CD4-positive, CD25-positive, alpha-beta regulatory T cell (primary cell): ENCODE results near the gene IGSF3. TPM values are rescaled to one million over a fixed set of nuclear protein-coding genes. Genes with fewer than 3 reads are reported as not detected.

Source experiments
- ATAC-seq, 2 donors: fragments of 150-1000 bp; cut with Tn5 transposase; one replicate each; pipeline ENCODE4 v1.10.0; 2021; ENCODE audit warnings: low read depth in 2 of 2, moderate number of reproducible peaks in 2 of 2, moderate library complexity in 1 of 2
- DNase-seq, 3 donors: peaks; one replicate each; pipeline versions ENCODE4 v3.0.0 to v3.0.0-alpha.2; 2012 to 2022; ENCODE audit warnings: mixed read lengths in 1 of 3
- H3K27ac ChIP-seq: one replicate; pipeline ENCODE4 v1.7.0; 2013; ENCODE audit warnings: mild to moderate bottlenecking, low read length; ENCODE audit not compliant: insufficient read depth, poor library complexity, severe bottlenecking
- H3K27me3 ChIP-seq: one replicate; pipeline ENCODE4 v1.7.0; 2013; ENCODE audit warnings: low read length; ENCODE audit not compliant: control insufficient read depth, insufficient read depth
- H3K36me3 ChIP-seq: one replicate; pipeline ENCODE4 v1.7.0; 2013; ENCODE audit warnings: mild to moderate bottlenecking, low read length, moderate library complexity; ENCODE audit not compliant: control insufficient read depth, insufficient read depth
- H3K4me1 ChIP-seq: 2 replicates; pipeline ENCODE4 v1.7.0; 2013; ENCODE audit warnings: mild to moderate bottlenecking, low read length; ENCODE audit not compliant: insufficient read depth, control insufficient read depth, poor library complexity, severe bottlenecking
- H3K4me3 ChIP-seq: one replicate; pipeline ENCODE4 v1.7.0; 2013; ENCODE audit warnings: low read depth, mild to moderate bottlenecking, low read length, moderate library complexity
- H3K9me3 ChIP-seq, 2 experiments: 1 replicate in 1 of 2; 2 replicates in 1 of 2; pipeline ENCODE4 v1.7.0; 2013; ENCODE audit warnings: low read length in 2 of 2, mild to moderate bottlenecking in 1 of 2, moderate library complexity in 1 of 2; ENCODE audit not compliant: control insufficient read depth in 2 of 2
- H3K27ac Mint-ChIP-seq, 3 donors: one replicate each; pipeline ENCODE4 v1.8.0; 2020 to 2022; ENCODE audit warnings: mild to moderate bottlenecking in 3 of 3, mixed read lengths in 3 of 3, moderate library complexity in 2 of 3
- H3K27me3 Mint-ChIP-seq: one replicate; pipeline ENCODE4 v1.8.0; 2022; ENCODE audit warnings: mild to moderate bottlenecking, mixed read lengths
- H3K36me3 Mint-ChIP-seq: one replicate; pipeline ENCODE4 v1.8.0; 2020; ENCODE audit warnings: mixed read lengths
- H3K4me1 Mint-ChIP-seq, 4 donors: one replicate each; pipeline ENCODE4 v1.8.0; 2020 to 2022; ENCODE audit warnings: mixed read lengths in 4 of 4, mild to moderate bottlenecking in 1 of 4
- H3K4me3 Mint-ChIP-seq, 4 donors: one replicate each; pipeline ENCODE4 v1.8.0; 2020 to 2022; ENCODE audit warnings: mild to moderate bottlenecking in 4 of 4, mixed read lengths in 4 of 4, moderate library complexity in 3 of 4
- H3K9me3 Mint-ChIP-seq, 7 donors: one replicate each; pipeline ENCODE4 v1.8.0; 2020 to 2022; ENCODE audit warnings: mixed read lengths in 7 of 7, mild to moderate bottlenecking in 3 of 7, moderate library complexity in 2 of 7
- polyA plus RNA-seq, 4 donors: library from polyadenylated mRNA; unstranded; fragments of 300-500 nt; fragmentation: Illumina TruSeq; gene quantifications; one replicate each; pipeline ENCODE4 v1.2.3, GENCODE V29; 2021
- total RNA-seq: library from RNA; stranded (reverse); gene quantifications from one replicate; pipeline ENCODE4 v1.2.3, GENCODE V29; 2022

IGSF3 gene
- total and polyA plus RNA-seq, 5 donors from 2014 or later, result 0.03 to 0.42 (median 0.21) TPM; not detected in 1

DNA sequence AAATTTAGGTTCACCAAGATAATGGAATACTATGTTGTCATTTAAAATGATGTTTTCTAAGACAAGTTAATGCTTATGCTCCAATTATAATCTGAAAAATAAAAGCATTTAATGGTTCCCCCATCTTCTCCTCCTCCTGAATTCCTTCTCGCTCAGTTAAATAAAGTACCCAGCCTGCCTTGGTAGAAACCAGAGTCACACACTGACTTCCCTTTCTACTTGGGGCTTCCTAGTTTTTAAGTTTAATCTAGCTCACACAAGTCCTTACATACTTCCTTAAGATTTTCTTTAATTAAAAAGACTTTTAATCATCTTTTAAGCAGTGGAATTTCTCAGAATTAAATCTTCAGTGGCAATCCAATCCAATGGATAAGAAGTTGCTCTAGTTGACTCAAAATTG, 129.6 kb downstream of the IGSF3 start:
- H3K4me3 Mint-ChIP-seq, result no peak overlapping the region
- DNase-seq, result no peak
- peaks cover 34% of the 10 kb centered on the region for H3K4me1 ChIP-seq
- no peaks in the 10 kb centered on the region for H3K9me3 ChIP-seq
- peaks cover 53% of the 10 kb centered on the region for H3K36me3 Mint-ChIP-seq
- H3K27me3 Mint-ChIP-seq, result no peaks in the 10 kb centered on the region
- no peaks in the 10 kb centered on the region for H3K27me3 ChIP-seq
- H3K4me1 Mint-ChIP-seq, result peaks cover 34 to 50% (median 41%) of the 10 kb centered on the region in 4 donors
- no peak overlapping the region for H3K27ac ChIP-seq
- no peak overlapping the region for H3K4me3 ChIP-seq
- no peak for ATAC-seq
- H3K36me3 ChIP-seq, result peaks cover 46% of the 10 kb centered on the region
- H3K9me3 Mint-ChIP-seq, result peaks cover 0 to 3% (median 0%) of the 10 kb centered on the region in 7 donors
- peak overlapping the region in 2 of 3 donors; percentile 30 to 57 for H3K27ac Mint-ChIP-seq

DNA sequence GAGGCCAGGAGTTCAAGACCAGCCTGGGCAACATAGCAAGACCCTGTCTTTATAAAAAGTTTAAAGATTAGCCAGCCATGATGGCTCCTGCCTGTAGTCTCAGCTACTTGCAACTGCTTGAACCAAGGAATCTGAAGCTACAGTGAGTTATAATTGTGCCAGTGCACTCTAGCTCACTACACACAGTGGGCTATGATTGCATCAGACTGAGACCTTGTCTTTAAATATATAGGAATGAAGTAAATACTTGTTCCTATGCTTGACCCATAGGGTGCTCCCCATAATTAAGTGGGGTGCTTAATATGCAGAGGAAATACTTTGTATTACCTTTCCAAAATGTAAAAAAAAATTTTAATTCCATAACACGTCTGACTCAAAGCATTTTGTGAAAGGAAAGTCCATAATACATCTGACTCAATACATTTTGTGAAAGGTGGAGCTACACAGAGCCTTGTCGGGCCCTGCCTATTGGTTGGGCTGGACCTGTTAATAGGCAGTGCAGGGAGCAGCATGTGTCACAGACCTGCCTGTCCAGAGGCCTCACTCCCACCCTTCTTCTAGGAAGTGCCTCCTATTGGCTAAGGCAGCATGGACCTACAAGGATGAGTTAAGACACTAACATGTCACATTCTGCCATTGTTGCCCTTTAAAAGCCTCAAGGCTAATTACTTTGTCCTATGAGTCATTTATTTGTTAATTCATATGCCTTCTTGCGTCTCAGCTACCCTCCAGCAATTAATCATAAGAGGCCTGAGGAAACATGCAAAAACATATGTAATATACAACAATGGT, 130.3 kb downstream of the IGSF3 start:
- peaks cover 47% of the 10 kb centered on the region for H3K36me3 Mint-ChIP-seq
- H3K4me1 Mint-ChIP-seq, result peaks cover 31 to 46% (median 36%) of the 10 kb centered on the region in 4 donors
- H3K4me1 ChIP-seq, result peaks cover 34% of the 10 kb centered on the region
- no peak for ATAC-seq
- no peak overlapping the region for H3K27ac Mint-ChIP-seq
- peaks cover 0 to 3% (median 0%) of the 10 kb centered on the region in 7 donors for H3K9me3 Mint-ChIP-seq
- H3K4me3 Mint-ChIP-seq, result no peak overlapping the region
- H3K4me3 ChIP-seq, result no peak overlapping the region
- no peak for DNase-seq
- no peaks in the 10 kb centered on the region for H3K27me3 Mint-ChIP-seq
- no peak overlapping the region for H3K27ac ChIP-seq
- no peaks in the 10 kb centered on the region for H3K27me3 ChIP-seq
- H3K9me3 ChIP-seq, result no peaks in the 10 kb centered on the region
- peaks cover 46% of the 10 kb centered on the region for H3K36me3 ChIP-seq

DNA sequence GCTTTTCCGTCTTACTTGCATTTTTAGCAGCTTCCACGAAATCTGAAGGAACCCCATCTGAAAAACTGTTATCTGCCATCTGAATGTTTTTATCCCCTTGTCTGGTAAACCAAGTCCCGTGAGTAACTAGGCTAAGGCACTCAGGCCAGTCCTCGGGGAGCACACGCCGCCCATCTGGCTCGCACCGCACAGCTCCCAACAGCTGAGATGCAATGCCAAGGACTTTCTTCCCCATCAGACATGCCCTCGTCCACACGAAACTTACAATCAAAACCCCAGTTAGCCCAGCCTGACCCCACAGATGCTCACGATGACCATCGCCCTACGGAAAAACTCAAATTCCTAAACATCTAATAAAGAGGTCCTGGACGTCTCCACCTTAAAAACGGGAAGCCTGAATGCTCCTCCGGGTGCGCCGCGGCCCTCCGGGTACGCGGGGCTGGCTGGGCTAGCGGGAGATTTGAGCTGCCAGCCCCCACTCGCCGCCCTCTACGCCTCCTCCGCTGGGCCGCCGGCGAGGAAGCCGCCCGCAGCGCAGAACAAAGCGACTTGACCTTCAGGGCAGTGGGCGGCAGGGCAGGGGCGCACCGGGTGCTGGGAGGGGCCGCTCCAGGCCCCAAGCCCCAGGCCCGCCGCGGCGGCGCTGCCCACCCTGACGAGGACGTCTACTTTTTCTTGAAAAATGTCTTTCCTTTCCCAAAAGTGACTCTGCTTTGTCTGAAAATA, 133.4 kb downstream of the IGSF3 start:
- Mint-ChIP-seq H3K27me3 (no peaks in the 10 kb centered on the region), H3K4me1 (peaks cover 15 to 24% (median 18%) of the 10 kb centered on the region in 4 donors), H3K27ac (no peak overlapping the region), H3K9me3 (peaks cover 0 to 3% (median 0%) of the 10 kb centered on the region in 7 donors), H3K4me3 (no peak overlapping the region), H3K36me3 (peaks cover 35% of the 10 kb centered on the region)
- H3K27ac ChIP-seq, result peak overlapping the region; percentile 1
- DNase-seq (no peak), ATAC-seq (no peak)
- H3K36me3 ChIP-seq, result peaks cover 45% of the 10 kb centered on the region
- no peaks in the 10 kb centered on the region for H3K27me3 ChIP-seq
- peaks cover 15% of the 10 kb centered on the region for H3K4me1 ChIP-seq
- H3K9me3 ChIP-seq, result no peaks in the 10 kb centered on the region
- no peak overlapping the region for H3K4me3 ChIP-seq

GRCh38 chr1:116533429-116533820, 134.1 kb downstream of the IGSF3 start:
- Mint-ChIP-seq H3K27me3 (no peaks in the 10 kb centered on the region), H3K36me3 (peaks cover 33% of the 10 kb centered on the region), H3K4me1 (peaks cover 8 to 18% (median 11%) of the 10 kb centered on the region in 4 donors), H3K9me3 (peaks cover 0 to 3% (median 0%) of the 10 kb centered on the region in 7 donors), H3K27ac (peak overlapping the region in 1 of 3 donors; percentile 79), H3K4me3 (no peak overlapping the region)
- Histone ChIP-seq H3K36me3 (peaks cover 45% of the 10 kb centered on the region), H3K27me3 (no peaks in the 10 kb centered on the region), H3K9me3 (no peaks in the 10 kb centered on the region), H3K27ac (no peak overlapping the region), H3K4me1 (peaks cover 8% of the 10 kb centered on the region), H3K4me3 (no peak overlapping the region)
- no peak for DNase-seq
- ATAC-seq, result no peak

- H3K27ac Mint-ChIP-seq, result peak overlapping the region in 1 of 3 donors; percentile 79
- peaks cover 0 to 4% (median 2%) of the 10 kb centered on the region in 7 donors for H3K9me3 Mint-ChIP-seq
- H3K27me3 Mint-ChIP-seq, result no peaks in the 10 kb centered on the region
- H3K36me3 ChIP-seq, result peaks cover 45% of the 10 kb centered on the region
- no peaks in the 10 kb centered on the region for H3K9me3 ChIP-seq
- H3K36me3 Mint-ChIP-seq, result peaks cover 34% of the 10 kb centered on the region
- peaks cover 2% of the 10 kb centered on the region for H3K4me1 ChIP-seq
- H3K4me1 Mint-ChIP-seq, result peaks cover 5 to 16% (median 7%) of the 10 kb centered on the region in 4 donors
- no peak overlapping the region for H3K27ac ChIP-seq
- DNase-seq (no peak), ATAC-seq (no peak)
- no peak overlapping the region for H3K4me3 ChIP-seq
- no peak overlapping the region for H3K4me3 Mint-ChIP-seq
- H3K27me3 ChIP-seq, result no peaks in the 10 kb centered on the region
These were observed 134.7 kb downstream of the IGSF3 start for GRCh38 chr1:116532671-116533428.

DNA sequence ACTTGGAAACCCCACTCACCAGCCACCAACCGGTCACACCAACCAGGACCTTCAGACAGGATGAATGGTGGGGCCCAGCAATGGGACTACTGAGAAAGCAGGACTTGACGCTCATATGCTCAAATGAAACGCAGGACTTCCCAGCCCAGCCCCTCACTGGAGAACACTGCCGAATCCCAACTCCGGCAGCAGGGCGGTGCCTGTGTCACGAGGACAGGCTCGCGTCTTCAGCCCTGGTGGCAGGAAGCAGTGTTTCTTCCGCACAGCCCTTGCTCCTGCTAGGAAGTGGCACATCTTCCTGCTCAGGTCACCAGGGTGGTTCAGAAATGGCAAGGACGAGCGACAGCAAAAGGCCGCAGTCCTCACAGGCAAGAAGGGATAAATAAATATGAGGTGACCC, 135.6 kb downstream of the IGSF3 start:
- H3K27ac ChIP-seq, result no peak overlapping the region
- peaks cover 42% of the 10 kb centered on the region for H3K36me3 ChIP-seq
- H3K9me3 Mint-ChIP-seq, result peaks cover 0 to 8% (median 2%) of the 10 kb centered on the region in 7 donors
- no peak overlapping the region for H3K4me3 ChIP-seq
- H3K4me1 Mint-ChIP-seq, result peaks cover 4 to 22% (median 4%) of the 10 kb centered on the region in 4 donors
- no peaks in the 10 kb centered on the region for H3K27me3 ChIP-seq
- no peaks in the 10 kb centered on the region for H3K27me3 Mint-ChIP-seq
- no peak overlapping the region for H3K27ac Mint-ChIP-seq
- H3K36me3 Mint-ChIP-seq, result peaks cover 38% of the 10 kb centered on the region
- ATAC-seq (no peak), DNase-seq (no peak)
- no peaks in the 10 kb centered on the region for H3K4me1 ChIP-seq
- no peak overlapping the region for H3K4me3 Mint-ChIP-seq
- no peaks in the 10 kb centered on the region for H3K9me3 ChIP-seq

DNA sequence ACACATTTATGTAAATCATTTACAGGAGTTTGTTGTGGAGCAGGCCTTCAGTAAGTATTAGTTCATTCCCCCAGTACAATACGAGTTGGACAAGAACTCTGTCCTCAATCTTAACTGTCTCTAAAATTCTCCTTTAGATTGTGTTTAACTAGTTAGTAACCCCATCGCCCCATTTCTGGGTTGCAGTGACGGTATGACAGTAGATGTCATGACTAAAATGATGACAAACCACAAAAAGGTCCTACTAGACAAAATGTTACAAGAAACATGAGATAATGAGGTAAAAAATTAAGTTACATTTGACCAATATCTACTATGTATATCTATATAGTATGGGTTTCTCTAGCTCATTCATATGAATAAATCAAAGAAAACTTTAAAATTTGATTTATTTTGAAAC, 137.9 kb downstream of the IGSF3 start:
- no peak overlapping the region for H3K27ac ChIP-seq
- Mint-ChIP-seq H3K9me3 (peaks cover 0 to 8% (median 2%) of the 10 kb centered on the region in 7 donors), H3K27ac (no peak overlapping the region), H3K27me3 (no peaks in the 10 kb centered on the region), H3K4me1 (peaks cover 2 to 34% (median 8%) of the 10 kb centered on the region in 4 donors), H3K36me3 (peaks cover 34% of the 10 kb centered on the region), H3K4me3 (no peak overlapping the region)
- H3K27me3 ChIP-seq, result no peaks in the 10 kb centered on the region
- ATAC-seq (no peak), DNase-seq (no peak)
- no peaks in the 10 kb centered on the region for H3K4me1 ChIP-seq
- H3K9me3 ChIP-seq, result no peaks in the 10 kb centered on the region
- no peak overlapping the region for H3K4me3 ChIP-seq
- H3K36me3 ChIP-seq, result peaks cover 25% of the 10 kb centered on the region
